ACHN (cell line): Measurements from ENCODE around the gene DNAJB11.
A peak's percentile ranks its signal among the peaks of the same experiment; 100 is the strongest.

ENCODE experiments used
- DNase-seq: peaks from one replicate; pipeline ENCODE4 v3.0.0-alpha.2; 2015
- in situ Hi-C: cut with HindIII; loops from 2 replicates; pipeline ENCODE4 v1.10.0; 2017; ENCODE audit warnings: low sequenced_read_pairs, low pct_ligation_motif_present, low pct_unique_long_range_greater_than_20kb

Gene DNAJB11

DNA sequence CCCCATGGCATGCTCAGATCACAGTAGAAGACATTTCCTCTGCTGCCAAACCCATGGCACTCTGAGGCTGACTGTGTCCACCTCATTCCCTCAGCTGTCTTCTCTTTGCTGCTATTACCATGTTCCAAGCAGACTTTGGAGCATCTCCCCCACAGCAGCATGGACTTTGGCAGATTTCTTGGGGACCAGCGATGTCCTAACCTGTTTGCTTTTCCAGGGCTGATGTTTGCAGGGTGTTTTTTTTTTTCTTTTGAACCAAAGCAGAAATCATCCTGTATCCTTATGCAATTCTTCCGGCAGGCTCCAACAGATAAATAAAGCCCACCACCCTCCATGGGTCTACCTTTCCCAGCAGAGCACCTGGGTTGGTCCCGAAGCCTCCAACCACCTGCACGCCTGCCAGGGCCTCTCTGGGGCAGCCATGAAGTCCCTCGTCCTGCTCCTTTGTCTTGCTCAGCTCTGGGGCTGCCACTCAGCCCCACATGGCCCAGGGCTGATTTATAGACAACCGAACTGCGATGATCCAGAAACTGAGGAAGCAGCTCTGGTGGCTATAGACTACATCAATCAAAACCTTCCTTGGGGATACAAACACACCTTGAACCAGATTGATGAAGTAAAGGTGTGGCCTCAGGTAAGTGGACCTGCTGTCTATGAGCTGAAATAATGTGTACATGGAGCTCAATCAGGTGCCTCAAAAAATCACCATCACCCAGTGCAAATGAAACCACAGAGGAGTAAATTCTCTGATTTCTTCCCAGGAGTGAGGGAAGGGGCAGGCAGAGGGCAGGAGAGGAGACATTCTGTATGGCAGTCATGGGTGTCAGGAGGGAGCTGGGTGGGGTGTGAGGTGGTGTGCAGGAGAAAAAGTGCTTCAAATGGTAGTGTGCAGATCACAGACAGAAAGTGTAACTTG, 42.5 kb downstream of the DNAJB11 start, which contains the start of gene AHSG:
Gene AHSG (plus strand): TSS at position 340 of the 916 bp plus-strand sequence. CDS start 82 bp downstream, at position 422.
- in situ Hi-C loops: no loop called here
- no peak for DNase-seq

- no peak for DNase-seq
- in situ Hi-C loops: no loop called here
Measured at GRCh38 chr3:186613637-186614265, 43.2 kb downstream of the DNAJB11 start.

DNA sequence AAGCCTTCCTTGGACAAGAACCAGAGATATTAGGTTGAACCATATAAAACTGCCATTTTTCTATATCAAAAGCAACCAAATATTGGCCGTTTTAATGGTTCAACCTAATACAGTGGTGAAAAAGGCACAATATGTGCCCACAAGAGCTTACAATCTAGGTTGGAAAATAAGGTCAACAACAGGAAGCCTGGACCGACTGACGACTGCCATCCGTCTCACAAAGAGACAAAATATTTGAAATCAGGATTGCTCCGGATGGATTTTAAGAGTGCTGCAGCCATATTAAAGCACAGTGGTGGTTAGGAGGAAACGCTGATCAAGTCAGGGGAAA, 43.7 kb downstream of the DNAJB11 start:
- DNase-seq: no peak
- in situ Hi-C loops: no loop called here

DNA sequence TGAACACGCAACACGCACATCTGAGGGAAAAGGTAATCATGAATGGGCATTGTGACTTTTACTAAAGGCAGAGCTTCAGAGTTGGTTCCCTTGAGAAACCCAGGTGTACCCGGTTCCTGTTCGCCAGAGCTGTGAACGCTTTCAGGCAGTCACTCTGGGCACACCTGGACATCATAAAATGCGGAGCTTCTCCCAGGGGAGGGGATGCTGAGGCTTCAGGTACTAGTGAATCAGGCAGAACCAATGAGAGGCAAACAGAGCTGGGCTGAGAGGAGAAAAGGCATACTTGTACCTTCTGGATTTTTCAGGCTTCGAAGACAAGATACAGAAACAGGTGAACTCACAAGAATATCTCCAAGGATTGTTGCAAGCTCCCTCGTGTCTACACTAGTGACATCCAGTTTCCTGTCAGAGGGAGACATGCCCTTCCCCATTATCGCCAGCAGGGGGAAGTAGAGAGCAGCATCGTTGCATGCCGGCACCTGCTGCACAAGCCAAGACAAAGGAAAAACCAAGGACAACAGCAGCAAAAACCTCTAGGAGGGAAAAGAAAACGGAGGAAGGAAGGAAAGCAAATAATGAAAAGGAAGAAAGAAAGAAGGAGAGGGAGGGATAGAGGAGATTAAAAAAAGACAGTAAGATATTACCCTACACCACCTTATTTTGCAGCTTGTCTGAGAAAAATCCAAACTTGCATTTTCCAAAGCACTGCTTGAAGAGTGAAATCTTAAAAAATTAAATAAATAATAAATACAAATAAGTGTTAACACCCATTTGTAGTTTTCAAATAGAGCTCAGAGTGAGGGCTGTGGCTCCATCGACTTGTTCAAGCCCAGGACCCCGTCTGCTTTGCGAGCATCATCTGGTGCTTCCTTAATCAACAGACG, 44.3 kb downstream of the DNAJB11 start:
- in situ Hi-C loops: no loop called here
- peak; percentile 65 for DNase-seq

GRCh38 chr3:186616299-186616617, 45.7 kb downstream of the DNAJB11 start:
- in situ Hi-C loops: no loop called here
- DNase-seq: no peak

GRCh38 chr3:186617036-186617946, 46.8 kb downstream of the DNAJB11 start:
- DNase-seq: peak; percentile 89
- in situ Hi-C loops: no loop called here

- in situ Hi-C loops: no loop called here
- no peak for DNase-seq
Measured at GRCh38 chr3:186618318-186618938, 47.9 kb downstream of the DNAJB11 start.

DNA sequence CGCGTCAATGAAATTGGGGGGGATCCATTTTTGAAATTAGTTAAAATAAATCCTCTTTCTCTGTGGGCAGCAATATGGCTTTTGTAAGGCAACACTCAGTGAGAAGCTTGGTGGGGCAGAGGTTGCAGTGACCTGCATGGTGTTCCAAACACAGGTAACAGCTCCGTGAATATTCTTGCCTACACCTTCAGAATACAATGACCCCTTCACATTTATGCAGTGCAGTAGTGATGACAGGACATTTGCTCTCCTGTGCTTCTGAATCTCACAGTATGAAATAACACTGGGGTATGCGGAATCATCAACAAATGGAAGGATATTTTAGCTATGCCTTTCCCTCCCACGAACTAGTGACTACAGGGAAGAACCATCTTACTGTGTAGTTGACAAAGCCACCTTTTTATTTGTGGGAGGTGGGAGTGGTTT, 49.3 kb downstream of the DNAJB11 start:
- no peak for DNase-seq
- in situ Hi-C loops: no loop called here

DNA sequence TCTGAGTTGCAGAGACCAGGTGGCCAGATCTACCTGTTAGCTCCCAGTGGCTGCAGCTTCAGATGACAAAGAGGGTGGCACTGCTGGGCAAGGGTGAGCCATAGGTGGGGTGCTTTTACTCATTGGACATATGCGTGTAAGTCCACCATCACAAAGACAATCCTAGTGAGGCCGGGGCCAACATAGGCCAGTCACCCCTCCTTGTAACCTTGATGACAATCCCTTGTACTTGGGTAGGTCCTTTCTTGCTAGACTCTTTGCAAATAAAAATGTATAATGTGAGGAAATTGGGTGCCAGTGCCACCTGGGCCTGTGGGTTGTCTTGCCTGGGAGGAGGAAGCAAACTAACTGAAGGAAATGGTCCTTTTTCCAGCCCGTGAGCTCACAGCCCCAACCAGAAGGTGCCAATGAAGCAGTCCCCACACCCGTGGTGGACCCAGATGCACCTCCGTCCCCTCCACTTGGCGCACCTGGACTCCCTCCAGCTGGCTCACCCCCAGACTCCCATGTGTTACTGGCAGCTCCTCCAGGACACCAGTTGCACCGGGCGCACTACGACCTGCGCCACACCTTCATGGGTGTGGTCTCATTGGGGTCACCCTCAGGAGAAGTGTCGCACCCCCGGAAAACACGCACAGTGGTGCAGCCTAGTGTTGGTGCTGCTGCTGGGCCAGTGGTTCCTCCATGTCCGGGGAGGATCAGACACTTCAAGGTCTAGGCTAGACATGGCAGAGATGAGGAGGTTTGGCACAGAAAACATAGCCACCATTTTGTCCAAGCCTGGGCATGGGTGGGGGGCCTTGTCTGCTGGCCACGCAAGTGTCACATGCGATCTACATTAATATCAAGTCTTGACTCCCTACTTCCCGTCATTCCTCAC, 49.9 kb downstream of the DNAJB11 start:
- DNase-seq: no peak

GRCh38 chr3:186621894-186622650, 51.6 kb downstream of the DNAJB11 start:
- in situ Hi-C loops: no loop called here
- DNase-seq: no peak

More for the DNA sequence above, 49.9 kb downstream of the DNAJB11 start:
- in situ Hi-C loops: no loop called here

DNA sequence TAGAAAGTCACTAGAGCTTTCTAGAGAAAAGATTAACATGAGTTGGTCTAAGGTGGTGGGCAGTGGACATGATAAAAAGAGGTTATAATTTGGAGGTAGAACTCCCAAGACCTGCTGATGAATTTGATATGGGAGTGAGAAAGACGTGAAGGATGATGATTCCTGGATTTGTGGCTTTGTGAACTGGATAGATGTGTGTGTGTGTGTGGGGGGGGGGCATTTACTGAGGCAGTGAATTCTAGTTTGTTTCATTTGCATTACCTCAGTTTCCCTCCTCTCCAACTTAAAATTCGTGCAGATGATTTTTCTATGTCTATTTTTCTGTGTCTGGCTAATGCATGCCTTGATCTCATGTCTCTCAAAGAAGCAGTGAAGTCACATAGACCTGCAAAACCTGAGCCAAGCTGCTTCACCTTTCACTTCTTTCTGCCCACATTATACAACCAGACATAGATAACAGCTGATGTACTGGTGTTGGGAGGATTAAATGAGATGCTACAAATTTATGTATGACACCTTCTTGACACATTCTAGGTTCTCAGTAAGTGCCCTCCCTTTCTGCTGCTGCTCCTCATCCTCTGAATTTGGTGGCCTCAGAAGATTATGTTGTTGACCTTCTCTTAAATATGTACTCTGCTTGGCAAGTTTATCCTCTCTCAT, 52.3 kb downstream of the DNAJB11 start:
- no peak for DNase-seq
- in situ Hi-C loops: no loop called here

GRCh38 chr3:186624598-186624997, 54.1 kb downstream of the DNAJB11 start:
- in situ Hi-C loops: no loop called here
- DNase-seq: no peak

DNA sequence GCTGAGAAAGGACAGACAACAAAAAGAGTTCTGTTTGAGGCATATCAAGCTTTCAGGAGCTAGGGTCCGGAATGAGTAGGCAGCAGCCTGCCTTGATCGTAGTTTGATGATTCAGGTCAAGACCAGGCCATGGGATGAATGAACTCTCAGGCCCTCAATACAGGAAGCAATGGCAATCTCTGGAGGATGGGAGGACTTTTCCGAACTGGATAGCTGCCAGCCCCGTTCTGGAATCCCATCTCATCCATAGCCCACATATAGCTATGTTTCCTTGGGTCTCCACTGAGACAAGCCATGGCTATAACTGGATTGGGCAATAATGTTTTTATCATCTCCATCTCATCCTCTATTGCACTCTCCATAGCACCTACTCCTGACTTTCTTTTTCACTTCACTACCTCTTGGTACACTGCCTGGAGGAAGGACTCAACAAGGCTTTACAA, 55.1 kb downstream of the DNAJB11 start:
- in situ Hi-C loops: no loop called here
- DNase-seq: no peak

- in situ Hi-C loops: no loop called here
Measured at GRCh38 chr3:186626254-186626847, 55.8 kb downstream of the DNAJB11 start.

DNA sequence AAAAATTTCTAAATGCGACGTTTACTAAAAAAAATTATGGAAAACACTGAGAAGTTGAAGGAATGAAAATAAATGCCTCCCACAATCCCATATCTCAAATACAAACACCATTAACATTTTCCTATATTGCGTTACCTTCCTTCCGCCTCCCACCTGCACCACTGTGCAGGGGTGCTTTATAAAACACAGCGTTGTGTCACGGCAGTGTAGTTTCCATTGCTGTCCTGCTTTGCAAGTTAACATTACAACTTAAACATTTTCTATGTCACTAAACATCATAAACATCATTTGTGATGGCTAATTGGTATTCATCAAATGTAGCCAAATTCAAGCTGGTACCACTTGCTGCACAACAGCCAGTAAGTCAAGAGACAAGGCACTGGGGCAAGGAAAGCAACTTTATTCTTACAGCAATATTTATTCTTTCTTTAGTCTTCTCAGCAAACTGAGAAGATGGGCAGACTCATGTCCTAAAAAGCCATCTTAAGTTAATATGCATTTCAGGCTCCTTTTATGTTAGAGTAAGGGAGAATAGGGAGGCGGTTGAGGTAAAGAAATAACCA, 57.4 kb downstream of the DNAJB11 start:
- DNase-seq: no peak
- in situ Hi-C loops: no loop called here

More at GRCh38 chr3:186626254-186626847, 55.8 kb downstream of the DNAJB11 start:
- no peak for DNase-seq
